ENCODE measurements around the gene HOOK2. TPM values are rescaled to one million over a fixed set of nuclear protein-coding genes. Genes with fewer than 3 reads are reported as not detected.
"Not testable (repeated sequence)": the region's sequence is repeated elsewhere in the genome, so short reads cannot be mapped to it uniquely, and the experiment has no call there.

The HOOK2 gene
- polyA plus RNA-seq, 1 of the 3 experiments (the other 2 are of a cell fraction): 33.0 TPM

- TF ChIP-seq REST (IDR thresholded peaks at IDR 0.05; ENCODE audit: low read depth, low read length) (no peak), TEAD4 (IDR thresholded peaks at IDR 0.05; ENCODE audit: borderline replicate concordance, insufficient read depth) (no peak)
Measured at GRCh38 chr19:12800466-12800770, 25.1 kb upstream of the HOOK2 start (continued).

- peaks cover 10% of the 10 kb centered on the region for H3K79me2 ChIP-seq (ENCODE audit: insufficient read depth)
- no peaks in the 10 kb centered on the region for H3K9me3 ChIP-seq
- no peaks in the 10 kb centered on the region for H3K9me2 ChIP-seq
- no peak overlapping the region for H3K27ac ChIP-seq (ENCODE audit: low read depth in 2 of 2, low read length in 1 of 2)
- no peak overlapping the region for H2AFZ ChIP-seq (ENCODE audit: low read depth)
- no peak for DNase-seq
- ChIA-PET CTCF (interaction anchor here (0.6 to 17.1 kb wide), 7 partner anchors 22 to 82 kb away, joined by 3 to 447 read pairs (median 4); partner anchors contain the start of genes DNASE2 and HOOK2), POLR2A (interaction anchor here (1.4 to 2.6 kb wide), 2 partner anchors 8 to 22 kb away, joined by 5 to 20 read pairs; partner anchors contain the start of gene JUNB)
- H3K36me3 ChIP-seq (replicated peaks in 1 of 2; ENCODE audit: control insufficient read depth in 1 of 2, insufficient read depth in 2 of 2, low read length in 1 of 2): peaks cover 4 to 8% of the 10 kb centered on the region in 2 experiments
- TF ChIP-seq RAD21 (IDR thresholded peaks at IDR 0.05; ENCODE audit: low read length): no peak
- TF ChIP-seq POLR2AphosphoS5 (IDR thresholded peaks at IDR 0.05; ENCODE audit: low read depth, low read length): no peak
- TF ChIP-seq FOSL2 (IDR thresholded peaks at IDR 0.05; ENCODE audit: borderline replicate concordance, low read depth): no peak
- no peak for TF ChIP-seq GABPA (IDR thresholded peaks at IDR 0.05; ENCODE audit: low read depth)
- TF ChIP-seq CTCF (IDR thresholded peaks at IDR 0.05): no peak
- no peak for TF ChIP-seq NFIC (IDR thresholded peaks at IDR 0.05; ENCODE audit: borderline replicate concordance)
- TF ChIP-seq RFX5 (IDR thresholded peaks at IDR 0.05; ENCODE audit: low read length): no peak
- TF ChIP-seq FOXM1 (IDR thresholded peaks at IDR 0.05; ENCODE audit: low read depth): no peak
- TF ChIP-seq TCF12 (IDR thresholded peaks at IDR 0.05): no peak
- no peak overlapping the region for H3K4me3 ChIP-seq (ENCODE audit: low read depth in 2 of 2, low read length in 1 of 2)
- H3F3A ChIP-seq (replicated peaks; ENCODE audit: insufficient read depth): peaks cover 17% of the 10 kb centered on the region
- peaks cover 9 to 23% of the 10 kb centered on the region in 2 experiments; a peak in 1 of 4 replicates for H3K4me1 ChIP-seq (ENCODE audit: control insufficient read depth in 1 of 2, insufficient read depth in 2 of 2, low read depth in 1 of 2, low read length in 1 of 2)
- H3K4me2 ChIP-seq: no peak overlapping the region
- WGBS (ENCODE audit: low lambda C conversion rate): 99% methylated on average over 9 of the region's 18 CpGs
- H3K27me3 ChIP-seq (ENCODE audit: insufficient read depth): no peaks in the 10 kb centered on the region
- no peaks in the 10 kb centered on the region for H4K20me1 ChIP-seq (ENCODE audit: insufficient read depth)
- H3K9ac ChIP-seq: no peak overlapping the region
Measured at GRCh38 chr19:12799742-12800465, 24.6 kb upstream of the HOOK2 start.

- H3K4me2 ChIP-seq; DNase-seq; H3K4me3 ChIP-seq (ENCODE audit: low read depth in 2 of 2, low read length in 1 of 2); H3K27ac ChIP-seq (ENCODE audit: low read depth in 2 of 2, low read length in 1 of 2); H3K9ac ChIP-seq; H3K9me3 ChIP-seq; H3K36me3 ChIP-seq (replicated peaks in 1 of 2; ENCODE audit: control insufficient read depth in 1 of 2, insufficient read depth in 2 of 2, low read length in 1 of 2); POLR2A ChIA-PET; H3K27me3 ChIP-seq (ENCODE audit: insufficient read depth); H4K20me1 ChIP-seq (ENCODE audit: insufficient read depth); H2AFZ ChIP-seq (ENCODE audit: low read depth); H3K9me2 ChIP-seq: not testable (repeated sequence)
- Histone ChIP-seq H3F3A (replicated peaks; ENCODE audit: insufficient read depth) (peaks cover 33% of the 10 kb centered on the region), H3K4me1 (ENCODE audit: control insufficient read depth in 1 of 2, insufficient read depth in 2 of 2, low read depth in 1 of 2, low read length in 1 of 2) (peaks cover 9 to 29% of the 10 kb centered on the region in 2 experiments; a peak in 1 of 4 replicates), H3K79me2 (ENCODE audit: insufficient read depth) (peaks cover 17% of the 10 kb centered on the region)
- CTCF ChIA-PET: interaction anchor here (2.2 to 17.1 kb wide), 4 partner anchors 20 to 49 kb away, joined by 4 to 447 read pairs (median 181); partner anchors contain the start of gene HOOK2
- 95% methylated on average over 7 of the region's 7 CpGs for WGBS (ENCODE audit: low lambda C conversion rate)
Measured at GRCh38 chr19:12797607-12798006, 22.3 kb upstream of the HOOK2 start.

All from SK-N-SH (cell line).